GM12892 (cell line): ENCODE data around the gene NFE2.
"Not testable (repeated sequence)": the region's sequence is repeated elsewhere in the genome, so short reads cannot be mapped to it uniquely, and the experiment has no call there.

Experiments used
- POLR2A ChIP-seq: IDR thresholded peaks from 2 replicates; pipeline ENCODE4 v1.6.1; 2011; ENCODE audit warnings: low read depth, low read length, control low read depth
- POLR2AphosphoS5 ChIP-seq: IDR thresholded peaks from 2 replicates; pipeline ENCODE4 v1.6.1; 2011; ENCODE audit warnings: low read depth, low read length, control low read depth
- TAF1 ChIP-seq: IDR thresholded peaks from 2 replicates; pipeline ENCODE4 v1.6.1; 2011; ENCODE audit warnings: low read depth, mild to moderate bottlenecking, control low read depth, low read length, borderline replicate concordance

GRCh38 chr12:54312309-54312708 is 11.5 kb upstream of the NFE2 start:
- TF ChIP-seq POLR2A, POLR2AphosphoS5, TAF1: not testable (repeated sequence)
